SU-DHL-6 (cell line): ENCODE measurements around the gene E2F7.

Experiments used
- EZH2phosphoT487 ChIP-seq: fragments of 200-600 bp; sonication (generic), shearing (Covaris generic); conservative IDR thresholded peaks from 2 replicates; pipeline ENCODE4 v1.6.1; 2018; ENCODE audit warnings: mild to moderate bottlenecking, antibody characterized with exemption, low read length, moderate library complexity, mixed read lengths
- TF ChIP-seq, protein P1 (sequence below): fragments of 200-600 bp; sonication (generic); IDR thresholded peaks from one replicate; pipeline ENCODE4 v1.5.1; 2017; ENCODE audit warnings: antibody characterized with exemption, mild to moderate bottlenecking, low read length, moderate library complexity; ENCODE audit not compliant: insufficient read depth, poor library complexity, severe bottlenecking

DNA sequence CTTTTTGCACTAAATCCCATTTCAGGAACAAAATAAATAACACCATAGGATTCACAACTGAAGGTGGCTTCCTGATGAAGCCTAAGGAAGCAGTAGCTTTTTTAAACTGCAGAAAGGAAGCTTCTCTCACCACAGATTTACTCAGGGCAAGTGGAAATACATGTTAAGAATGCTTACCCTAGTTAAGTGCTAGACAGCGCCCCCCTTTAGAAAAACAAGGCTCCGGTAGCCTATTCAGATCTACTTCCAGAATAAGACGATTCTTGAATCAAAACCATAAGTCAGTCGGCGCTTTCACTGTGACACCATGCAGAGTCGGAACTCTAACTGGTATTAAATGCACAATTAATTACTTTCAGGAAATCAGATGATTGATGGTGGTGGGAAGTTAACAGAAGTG is 41.9 kb downstream of the E2F7 start:
- TF ChIP-seq, protein P1, sequence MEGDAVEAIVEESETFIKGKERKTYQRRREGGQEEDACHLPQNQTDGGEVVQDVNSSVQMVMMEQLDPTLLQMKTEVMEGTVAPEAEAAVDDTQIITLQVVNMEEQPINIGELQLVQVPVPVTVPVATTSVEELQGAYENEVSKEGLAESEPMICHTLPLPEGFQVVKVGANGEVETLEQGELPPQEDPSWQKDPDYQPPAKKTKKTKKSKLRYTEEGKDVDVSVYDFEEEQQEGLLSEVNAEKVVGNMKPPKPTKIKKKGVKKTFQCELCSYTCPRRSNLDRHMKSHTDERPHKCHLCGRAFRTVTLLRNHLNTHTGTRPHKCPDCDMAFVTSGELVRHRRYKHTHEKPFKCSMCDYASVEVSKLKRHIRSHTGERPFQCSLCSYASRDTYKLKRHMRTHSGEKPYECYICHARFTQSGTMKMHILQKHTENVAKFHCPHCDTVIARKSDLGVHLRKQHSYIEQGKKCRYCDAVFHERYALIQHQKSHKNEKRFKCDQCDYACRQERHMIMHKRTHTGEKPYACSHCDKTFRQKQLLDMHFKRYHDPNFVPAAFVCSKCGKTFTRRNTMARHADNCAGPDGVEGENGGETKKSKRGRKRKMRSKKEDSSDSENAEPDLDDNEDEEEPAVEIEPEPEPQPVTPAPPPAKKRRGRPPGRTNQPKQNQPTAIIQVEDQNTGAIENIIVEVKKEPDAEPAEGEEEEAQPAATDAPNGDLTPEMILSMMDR: no peak
- TF ChIP-seq EZH2phosphoT487: no peak
